HEK293 (cell line): ENCODE measurements around the gene SPINT2.

ENCODE experiments used
- ATF2 ChIP-seq: fragments of 450-650 bp; formaldehyde crosslinking; IDR thresholded peaks from 2 replicates; pipeline ENCODE4 v1.5.1; 2016; ENCODE audit warnings: missing biosample characterization, missing genetic modification characterization, low read depth
- GLIS1 ChIP-seq: fragments of 450-650 bp; formaldehyde crosslinking; IDR thresholded peaks from 2 replicates; pipeline ENCODE4 v1.5.1; 2016; ENCODE audit warnings: missing biosample characterization, missing genetic modification characterization
- HIC1 ChIP-seq: fragments of 450-650 bp; formaldehyde crosslinking; IDR thresholded peaks from 2 replicates; pipeline ENCODE4 v1.5.1; 2016; ENCODE audit warnings: missing biosample characterization, missing genetic modification characterization
- HOXC10 ChIP-seq: sonication (generic); formaldehyde crosslinking; IDR thresholded peaks from 2 replicates; pipeline ENCODE4 v1.8.1; 2023; ENCODE audit warnings: mild to moderate bottlenecking, missing genetic modification reagents
- MYNN ChIP-seq: fragments of 450-650 bp; formaldehyde crosslinking; IDR thresholded peaks from 2 replicates; pipeline ENCODE4 v1.5.1; 2016; ENCODE audit warnings: missing biosample characterization, missing genetic modification characterization, borderline replicate concordance
- REST ChIP-seq: fragments of 450-650 bp; formaldehyde crosslinking; IDR thresholded peaks from 2 replicates; pipeline ENCODE4 v1.5.1; 2016; ENCODE audit warnings: missing biosample characterization, missing genetic modification characterization
- SP3 ChIP-seq: fragments of 450-650 bp; formaldehyde crosslinking; IDR thresholded peaks from 2 replicates; pipeline ENCODE4 v1.5.1; 2016; ENCODE audit warnings: missing biosample characterization, missing genetic modification characterization
- ZBTB1 ChIP-seq: fragments of 450-650 bp; formaldehyde crosslinking; IDR thresholded peaks from 2 replicates; pipeline ENCODE4 v1.5.1; 2016; ENCODE audit warnings: missing biosample characterization, missing genetic modification characterization
- ZNF121 ChIP-seq: fragments of 450-650 bp; formaldehyde crosslinking; IDR thresholded peaks from 2 replicates; pipeline ENCODE4 v1.5.1; 2016; ENCODE audit warnings: missing biosample characterization, missing genetic modification characterization
- ZNF169 ChIP-seq: fragments of 450-650 bp; formaldehyde crosslinking; IDR thresholded peaks from 2 replicates; pipeline ENCODE4 v1.5.1; 2016; ENCODE audit warnings: missing biosample characterization, missing genetic modification characterization
- ZNF2 ChIP-seq: fragments of 450-650 bp; formaldehyde crosslinking; IDR thresholded peaks from 2 replicates; pipeline ENCODE4 v1.5.1; 2016; ENCODE audit warnings: missing biosample characterization, missing genetic modification characterization
- ZNF324 ChIP-seq: fragments of 450-650 bp; formaldehyde crosslinking; IDR thresholded peaks from 2 replicates; pipeline ENCODE4 v1.5.1; 2016; ENCODE audit warnings: missing biosample characterization, missing genetic modification characterization
- ZNF404 ChIP-seq: fragments of 450-650 bp; formaldehyde crosslinking; IDR thresholded peaks from 2 replicates; pipeline ENCODE4 v1.5.1; 2017; ENCODE audit warnings: missing biosample characterization, missing genetic modification characterization
- ZNF416 ChIP-seq: fragments of 450-650 bp; formaldehyde crosslinking; IDR thresholded peaks from 2 replicates; pipeline ENCODE4 v1.5.1; 2016; ENCODE audit warnings: missing biosample characterization, missing genetic modification characterization
- ZNF449 ChIP-seq: fragments of 450-650 bp; formaldehyde crosslinking; IDR thresholded peaks from 2 replicates; pipeline ENCODE4 v1.5.1; 2017; ENCODE audit warnings: missing biosample characterization, mild to moderate bottlenecking, missing genetic modification characterization, moderate library complexity
- ZNF548 ChIP-seq: fragments of 450-650 bp; formaldehyde crosslinking; IDR thresholded peaks from 2 replicates; pipeline ENCODE4 v1.5.1; 2016; ENCODE audit warnings: missing biosample characterization, missing genetic modification characterization
- ZNF585B ChIP-seq: fragments of 450-650 bp; formaldehyde crosslinking; IDR thresholded peaks from 2 replicates; pipeline ENCODE4 v1.5.1; 2016; ENCODE audit warnings: missing biosample characterization, missing genetic modification characterization
- ZNF600 ChIP-seq: fragments of 450-650 bp; formaldehyde crosslinking; IDR thresholded peaks from 2 replicates; pipeline ENCODE4 v1.5.1; 2016; ENCODE audit warnings: missing biosample characterization, missing genetic modification characterization
- ZNF624 ChIP-seq: fragments of 450-650 bp; formaldehyde crosslinking; IDR thresholded peaks from 2 replicates; pipeline ENCODE4 v1.5.1; 2017; ENCODE audit warnings: missing biosample characterization, missing genetic modification characterization
- ZNF645 ChIP-seq: fragments of 450-650 bp; formaldehyde crosslinking; IDR thresholded peaks from 2 replicates; pipeline ENCODE4; 2016; ENCODE audit warnings: missing biosample characterization, missing genetic modification characterization
- ZNF658 ChIP-seq: fragments of 450-650 bp; formaldehyde crosslinking; IDR thresholded peaks from 2 replicates; pipeline ENCODE4; 2016; ENCODE audit warnings: missing biosample characterization, missing genetic modification characterization
- ZNF692 ChIP-seq: fragments of 450-650 bp; formaldehyde crosslinking; IDR thresholded peaks from 2 replicates; pipeline ENCODE4 v1.5.1; 2016; ENCODE audit warnings: missing biosample characterization, missing genetic modification characterization
- ZNF792 ChIP-seq: fragments of 450-650 bp; formaldehyde crosslinking; IDR thresholded peaks from 2 replicates; pipeline ENCODE4 v1.5.1; 2016; ENCODE audit warnings: missing biosample characterization, missing genetic modification characterization
- ZSCAN4 ChIP-seq: fragments of 450-650 bp; formaldehyde crosslinking; IDR thresholded peaks from 2 replicates; pipeline ENCODE4 v1.5.1; 2017; ENCODE audit warnings: missing biosample characterization, missing genetic modification characterization

Gene SPINT2

GRCh38 chr19:38336638-38337359, 72.4 kb downstream of the SPINT2 start (continued):
- peak; percentile 95 for TF ChIP-seq ZNF2 (tag by site-specific recombination)
- TF ChIP-seq SP3 (tag by site-specific recombination), result peak; percentile 95
- peak; percentile 28; the same call in 1 of the 2 replicates for TF ChIP-seq ZSCAN4 (tag by site-specific recombination)
- TF ChIP-seq ZNF121 (tag by site-specific recombination), result peak; percentile 79; the same call in 1 of the 2 replicates
- peak; percentile 60; the same call in 1 of the 2 replicates for TF ChIP-seq ZNF548 (tag by site-specific recombination)
- TF ChIP-seq ZNF792 (tag by site-specific recombination), result peak; percentile 83; the same call in 1 of the 2 replicates
- TF ChIP-seq ATF2 (tag by site-specific recombination), result no peak
- no peak for TF ChIP-seq MYNN (tag by site-specific recombination)
- TF ChIP-seq ZNF645, result peak; percentile 96; the same call in 1 of the 2 replicates
- peak; percentile 92 for TF ChIP-seq REST
- no peak for TF ChIP-seq ZNF658
- no peak for TF ChIP-seq HOXC10
- no peak for TF ChIP-seq ZNF585B
- no peak; the same call in 1 of the 2 replicates for TF ChIP-seq ZBTB1
- TF ChIP-seq ZNF692 (tag by site-specific recombination), result peak; percentile 96
- TF ChIP-seq HIC1 (tag by site-specific recombination), result peak; percentile 85
- peak; percentile 31; the same call in 1 of the 2 replicates for TF ChIP-seq GLIS1 (tag by site-specific recombination)
- TF ChIP-seq ZNF600, result peak; percentile 37
- no peak for TF ChIP-seq ZNF404 (tag by site-specific recombination)
- no peak for TF ChIP-seq ZNF624 (tag by site-specific recombination)
- TF ChIP-seq ZNF169 (tag by site-specific recombination), result peak; percentile 90; the same call in 1 of the 2 replicates
- TF ChIP-seq ZNF416 (tag by site-specific recombination), result peak; percentile 78
- TF ChIP-seq ZNF324 (tag by site-specific recombination), result peak; percentile 94
- peak; percentile 30; the same call in 1 of the 2 replicates for TF ChIP-seq ZNF449 (tag by site-specific recombination)
